Liver (tissue), 3 donors: ENCODE results near the gene SKIC2.
"Not testable (repeated sequence)": the region's sequence is repeated elsewhere in the genome, so short reads cannot be mapped to it uniquely, and the experiment has no call there.

Source experiments
- GABPA ChIP-seq, 2 donors: IDR thresholded peaks in 1 of 2; conservative IDR thresholded peaks in 1 of 2; 2 replicates each; pipeline ENCODE4 v1.6.1; 2016; ENCODE audit warnings: antibody characterized with exemption in 2 of 2, mild to moderate bottlenecking in 1 of 2, moderate library complexity in 1 of 2
- HNF4A ChIP-seq, 2 donors: conservative IDR thresholded peaks; 2 replicates each; pipeline ENCODE4 v1.6.1; 2016; ENCODE audit warnings: antibody characterized with exemption in 2 of 2, mild to moderate bottlenecking in 2 of 2
- HNF4G ChIP-seq: IDR thresholded peaks from 2 replicates; pipeline ENCODE4 v1.6.1; 2016; ENCODE audit warnings: antibody characterized with exemption
- JUND ChIP-seq, 2 donors: IDR thresholded peaks; 2 replicates each; pipeline ENCODE4 v1.6.1; 2016; ENCODE audit warnings: antibody characterized with exemption in 2 of 2
- NR2F2 ChIP-seq: IDR thresholded peaks from 2 replicates; pipeline ENCODE4 v1.6.1; 2016; ENCODE audit warnings: antibody characterized with exemption
- RAD21 ChIP-seq, 2 donors: IDR thresholded peaks; 2 replicates each; pipeline ENCODE4 v1.6.1; 2016; ENCODE audit warnings: antibody characterized with exemption in 2 of 2, mild to moderate bottlenecking in 2 of 2
- SP1 ChIP-seq: IDR thresholded peaks from 2 replicates; pipeline ENCODE4 v1.6.1; 2018; ENCODE audit warnings: antibody characterized with exemption, mild to moderate bottlenecking
- YY1 ChIP-seq: IDR thresholded peaks from 2 replicates; pipeline ENCODE4 v1.6.1; 2016; ENCODE audit warnings: antibody characterized with exemption, mild to moderate bottlenecking
- TF ChIP-seq, protein P1 (sequence below): fragments of 150-350 bp; IDR thresholded peaks from 2 replicates; pipeline ENCODE4 v1.5.1; 2017; ENCODE audit warnings: improper control_type of control experiment, low read depth, low read length; ENCODE audit not compliant: missing input control
- TF ChIP-seq, protein P2 (sequence below): IDR thresholded peaks from 2 replicates; pipeline ENCODE4 v1.6.1; 2016; ENCODE audit warnings: antibody characterized with exemption
- TF ChIP-seq, protein P3 (sequence below): IDR thresholded peaks from 2 replicates; pipeline ENCODE4 v1.6.1; 2016; ENCODE audit warnings: antibody characterized with exemption
- TF ChIP-seq, protein P4 (sequence below): IDR thresholded peaks from 2 replicates; pipeline ENCODE4 v1.6.1; 2016; ENCODE audit warnings: antibody characterized with exemption, mild to moderate bottlenecking
- donor health status: healthy.
- donor health status: healthy.

DNA sequence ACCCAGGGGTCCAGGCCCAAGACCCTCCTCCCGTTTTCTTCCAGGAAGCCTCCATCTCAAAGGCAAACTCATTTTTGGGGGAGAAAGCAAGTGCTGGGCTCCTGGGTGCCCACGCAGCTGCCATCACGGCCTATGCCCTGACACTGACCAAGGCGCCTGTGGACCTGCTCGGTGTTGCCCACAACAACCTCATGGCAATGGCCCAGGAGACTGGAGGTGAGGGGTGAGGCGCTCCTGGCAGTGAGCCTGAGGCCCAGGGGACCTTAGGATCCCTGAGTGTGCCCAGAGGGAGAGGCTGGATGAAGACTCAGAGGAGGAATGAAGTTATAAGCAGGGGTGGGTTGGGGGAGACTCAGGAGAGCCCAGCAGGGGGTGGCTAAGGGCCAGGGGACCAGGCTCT is 37.4 kb downstream of the SKIC2 start:
- TF ChIP-seq SP1; JUND (IDR thresholded peaks at IDR 0.05); HNF4G; HNF4A (conservative IDR thresholded peaks at IDR 0.05); YY1; GABPA (IDR thresholded peaks at IDR 0.05 in 1 of 2, conservative IDR thresholded peaks at IDR 0.05 in 1 of 2); NR2F2; RAD21 (IDR thresholded peaks at IDR 0.05): not testable (repeated sequence)
- TF ChIP-seq, protein P1, sequence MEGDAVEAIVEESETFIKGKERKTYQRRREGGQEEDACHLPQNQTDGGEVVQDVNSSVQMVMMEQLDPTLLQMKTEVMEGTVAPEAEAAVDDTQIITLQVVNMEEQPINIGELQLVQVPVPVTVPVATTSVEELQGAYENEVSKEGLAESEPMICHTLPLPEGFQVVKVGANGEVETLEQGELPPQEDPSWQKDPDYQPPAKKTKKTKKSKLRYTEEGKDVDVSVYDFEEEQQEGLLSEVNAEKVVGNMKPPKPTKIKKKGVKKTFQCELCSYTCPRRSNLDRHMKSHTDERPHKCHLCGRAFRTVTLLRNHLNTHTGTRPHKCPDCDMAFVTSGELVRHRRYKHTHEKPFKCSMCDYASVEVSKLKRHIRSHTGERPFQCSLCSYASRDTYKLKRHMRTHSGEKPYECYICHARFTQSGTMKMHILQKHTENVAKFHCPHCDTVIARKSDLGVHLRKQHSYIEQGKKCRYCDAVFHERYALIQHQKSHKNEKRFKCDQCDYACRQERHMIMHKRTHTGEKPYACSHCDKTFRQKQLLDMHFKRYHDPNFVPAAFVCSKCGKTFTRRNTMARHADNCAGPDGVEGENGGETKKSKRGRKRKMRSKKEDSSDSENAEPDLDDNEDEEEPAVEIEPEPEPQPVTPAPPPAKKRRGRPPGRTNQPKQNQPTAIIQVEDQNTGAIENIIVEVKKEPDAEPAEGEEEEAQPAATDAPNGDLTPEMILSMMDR, result not testable (repeated sequence)
- TF ChIP-seq, protein P2, sequence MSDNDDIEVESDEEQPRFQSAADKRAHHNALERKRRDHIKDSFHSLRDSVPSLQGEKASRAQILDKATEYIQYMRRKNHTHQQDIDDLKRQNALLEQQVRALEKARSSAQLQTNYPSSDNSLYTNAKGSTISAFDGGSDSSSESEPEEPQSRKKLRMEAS, result not testable (repeated sequence)
- TF ChIP-seq, protein P3, sequence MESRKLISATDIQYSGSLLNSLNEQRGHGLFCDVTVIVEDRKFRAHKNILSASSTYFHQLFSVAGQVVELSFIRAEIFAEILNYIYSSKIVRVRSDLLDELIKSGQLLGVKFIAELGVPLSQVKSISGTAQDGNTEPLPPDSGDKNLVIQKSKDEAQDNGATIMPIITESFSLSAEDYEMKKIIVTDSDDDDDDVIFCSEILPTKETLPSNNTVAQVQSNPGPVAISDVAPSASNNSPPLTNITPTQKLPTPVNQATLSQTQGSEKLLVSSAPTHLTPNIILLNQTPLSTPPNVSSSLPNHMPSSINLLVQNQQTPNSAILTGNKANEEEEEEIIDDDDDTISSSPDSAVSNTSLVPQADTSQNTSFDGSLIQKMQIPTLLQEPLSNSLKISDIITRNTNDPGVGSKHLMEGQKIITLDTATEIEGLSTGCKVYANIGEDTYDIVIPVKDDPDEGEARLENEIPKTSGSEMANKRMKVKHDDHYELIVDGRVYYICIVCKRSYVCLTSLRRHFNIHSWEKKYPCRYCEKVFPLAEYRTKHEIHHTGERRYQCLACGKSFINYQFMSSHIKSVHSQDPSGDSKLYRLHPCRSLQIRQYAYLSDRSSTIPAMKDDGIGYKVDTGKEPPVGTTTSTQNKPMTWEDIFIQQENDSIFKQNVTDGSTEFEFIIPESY, result not testable (repeated sequence)
- TF ChIP-seq, protein P4, sequence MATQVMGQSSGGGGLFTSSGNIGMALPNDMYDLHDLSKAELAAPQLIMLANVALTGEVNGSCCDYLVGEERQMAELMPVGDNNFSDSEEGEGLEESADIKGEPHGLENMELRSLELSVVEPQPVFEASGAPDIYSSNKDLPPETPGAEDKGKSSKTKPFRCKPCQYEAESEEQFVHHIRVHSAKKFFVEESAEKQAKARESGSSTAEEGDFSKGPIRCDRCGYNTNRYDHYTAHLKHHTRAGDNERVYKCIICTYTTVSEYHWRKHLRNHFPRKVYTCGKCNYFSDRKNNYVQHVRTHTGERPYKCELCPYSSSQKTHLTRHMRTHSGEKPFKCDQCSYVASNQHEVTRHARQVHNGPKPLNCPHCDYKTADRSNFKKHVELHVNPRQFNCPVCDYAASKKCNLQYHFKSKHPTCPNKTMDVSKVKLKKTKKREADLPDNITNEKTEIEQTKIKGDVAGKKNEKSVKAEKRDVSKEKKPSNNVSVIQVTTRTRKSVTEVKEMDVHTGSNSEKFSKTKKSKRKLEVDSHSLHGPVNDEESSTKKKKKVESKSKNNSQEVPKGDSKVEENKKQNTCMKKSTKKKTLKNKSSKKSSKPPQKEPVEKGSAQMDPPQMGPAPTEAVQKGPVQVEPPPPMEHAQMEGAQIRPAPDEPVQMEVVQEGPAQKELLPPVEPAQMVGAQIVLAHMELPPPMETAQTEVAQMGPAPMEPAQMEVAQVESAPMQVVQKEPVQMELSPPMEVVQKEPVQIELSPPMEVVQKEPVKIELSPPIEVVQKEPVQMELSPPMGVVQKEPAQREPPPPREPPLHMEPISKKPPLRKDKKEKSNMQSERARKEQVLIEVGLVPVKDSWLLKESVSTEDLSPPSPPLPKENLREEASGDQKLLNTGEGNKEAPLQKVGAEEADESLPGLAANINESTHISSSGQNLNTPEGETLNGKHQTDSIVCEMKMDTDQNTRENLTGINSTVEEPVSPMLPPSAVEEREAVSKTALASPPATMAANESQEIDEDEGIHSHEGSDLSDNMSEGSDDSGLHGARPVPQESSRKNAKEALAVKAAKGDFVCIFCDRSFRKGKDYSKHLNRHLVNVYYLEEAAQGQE, result not testable (repeated sequence)
